Small intestine (tissue), 7 donors: Measurements from ENCODE around the gene HSD11B1L. TPM values are rescaled to one million over a fixed set of nuclear protein-coding genes. Genes with fewer than 3 reads are reported as not detected.

Experiments
- DNase-seq, 2 donors: peaks; one replicate each; pipeline versions ENCODE4 v3.0.0 to v3.0.0-alpha.2; 2013
- FAIRE-seq: peaks from 2 replicates; lab custom pipeline; 2012; peaks lifted over from hg19 to GRCh38; lab: Jason Lieb, UNC
- H3K27ac ChIP-seq, 3 donors: one replicate each; pipeline ENCODE4 v1.5.1; 2013; ENCODE audit warnings: low read length in 2 of 3, mild to moderate bottlenecking in 2 of 3, control low read depth in 1 of 3, inconsistent platforms in 1 of 3, low read depth in 1 of 3, moderate library complexity in 1 of 3
- H3K27me3 ChIP-seq, 3 donors: one replicate each; pipeline ENCODE4 v1.6.1; 2013; ENCODE audit warnings: low read length in 3 of 3, inconsistent platforms in 1 of 3; ENCODE audit not compliant: control insufficient read depth in 3 of 3, insufficient read depth in 3 of 3
- H3K36me3 ChIP-seq, 3 donors: one replicate each; pipeline ENCODE4 v1.6.1; 2013; ENCODE audit warnings: low read length in 3 of 3, inconsistent platforms in 1 of 3, low read depth in 1 of 3, mild to moderate bottlenecking in 1 of 3, moderate library complexity in 1 of 3; ENCODE audit not compliant: control insufficient read depth in 3 of 3, insufficient read depth in 2 of 3
- H3K4me1 ChIP-seq, 3 donors: one replicate each; pipeline ENCODE4 v1.6.1; 2013; ENCODE audit warnings: low read length in 2 of 3, inconsistent platforms in 1 of 3, low read depth in 1 of 3, mild to moderate bottlenecking in 1 of 3, moderate library complexity in 1 of 3; ENCODE audit not compliant: control insufficient read depth in 3 of 3, insufficient read depth in 2 of 3
- H3K4me3 ChIP-seq, 3 donors: one replicate each; pipeline ENCODE4 v1.5.1; 2013; ENCODE audit warnings: low read length in 3 of 3, control low read depth in 1 of 3, inconsistent platforms in 1 of 3, low read depth in 1 of 3, mild to moderate bottlenecking in 1 of 3, moderate library complexity in 1 of 3
- H3K9me3 ChIP-seq, 2 donors: one replicate each; pipeline ENCODE4 v1.6.1; 2013; ENCODE audit warnings: low read depth in 1 of 2, low read length in 1 of 2; ENCODE audit not compliant: control insufficient read depth in 2 of 2, insufficient read depth in 1 of 2
- WGBS, 3 donors: extraction: QIAGEN DNeasy Blood & Tissue Kit; methylation state at CpG; one replicate each; pipeline ENCODE4 v1.1.7; 2013; 5-methylcytosine and 5-hydroxymethylcytosine counted together
- polyA plus RNA-seq, 4 donors: library from polyadenylated mRNA; stranded (reverse) in 3 of 4; unstranded in 1 of 4; fragments of 200-250 nt in 3 of 4; fragments of 120-200 nt in 1 of 4; gene quantifications; one replicate each; pipeline versions ENCODE4 v1.2.1 to v1.2.3, GENCODE V29; 2013
- donor health status: healthy with polysubstance abuse.
- donor health status: control.
- donor health status: control.
- donor health status: Bipolar disorder and iron deficiency.
- donor health status: healthy.

The HSD11B1L gene
- polyA plus RNA-seq, 4 donors = 4.5 to 6.0 (median 4.6) TPM

DNA sequence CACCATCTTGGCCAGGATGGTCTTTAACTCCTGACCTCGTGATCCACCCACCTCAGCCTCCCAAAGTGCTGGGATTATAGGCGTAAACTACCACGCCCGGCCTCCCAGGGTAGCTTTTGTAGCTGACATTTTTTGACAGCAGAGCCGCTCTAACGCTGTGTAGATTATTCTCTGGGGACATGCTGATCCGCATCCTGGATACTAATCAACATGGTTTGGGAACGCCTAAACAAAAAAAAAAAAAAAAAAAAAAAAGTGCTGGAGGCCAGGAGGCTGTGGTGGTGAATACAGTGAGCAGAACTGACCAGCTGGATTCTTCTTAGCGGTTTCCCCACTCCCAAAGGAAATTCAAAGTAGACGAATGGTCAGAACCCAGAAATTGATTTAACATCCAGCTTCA lies 34.0 kb downstream of the HSD11B1L start:
- Histone ChIP-seq H3K27me3 (no peaks in the 10 kb centered on the region), H3K27ac (no peak overlapping the region), H3K4me1 (peaks cover 2 to 15% (median 13%) of the 10 kb centered on the region in 3 donors), H3K4me3 (no peak overlapping the region), H3K36me3 (peaks cover 7 to 57% (median 15%) of the 10 kb centered on the region in 3 donors), H3K9me3 (no peaks in the 10 kb centered on the region)
- WGBS, 3 donors = 86 to 96% (median 88%) methylated on average over 10 of the region's 10 CpGs
- FAIRE-seq (no peak), DNase-seq (no peak)

DNA sequence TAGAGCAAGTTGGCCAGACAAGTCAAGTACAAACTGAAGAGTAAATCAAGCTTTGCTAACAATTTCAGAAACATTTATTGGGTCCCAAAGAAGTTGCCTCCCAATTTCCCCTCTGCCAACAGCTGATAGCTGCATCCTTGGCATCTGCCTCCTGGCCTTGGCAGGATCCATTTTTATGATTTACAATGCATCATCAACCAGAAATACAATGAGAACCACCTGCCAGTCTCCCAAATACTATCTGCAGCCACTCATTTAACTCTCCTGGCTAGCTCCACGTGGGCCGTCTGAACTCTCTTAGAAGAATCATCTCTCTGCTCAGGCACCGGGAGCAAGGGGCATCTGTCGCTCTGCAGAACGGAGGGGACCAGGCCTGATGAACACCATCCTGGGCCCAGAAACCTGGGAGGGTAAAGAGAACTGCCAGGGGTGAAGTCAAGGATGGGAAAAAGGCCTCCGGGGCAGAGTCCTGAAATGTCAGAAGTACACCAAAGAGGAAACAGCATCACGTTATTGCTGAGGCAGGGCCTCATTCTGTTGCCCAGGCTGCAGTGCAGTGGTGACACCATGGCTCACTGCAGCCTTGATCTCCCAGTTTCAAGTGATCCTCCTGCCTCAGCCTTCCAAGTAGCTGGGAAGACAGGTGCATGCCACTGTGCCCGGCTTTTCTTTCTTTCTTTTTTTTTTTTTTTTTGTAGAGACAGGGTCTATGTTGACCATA lies 36.5 kb downstream of the HSD11B1L start:
- no peak for FAIRE-seq
- WGBS, 3 donors = 63 to 81% (median 70%) methylated on average over 8 of the region's 8 CpGs

DNA sequence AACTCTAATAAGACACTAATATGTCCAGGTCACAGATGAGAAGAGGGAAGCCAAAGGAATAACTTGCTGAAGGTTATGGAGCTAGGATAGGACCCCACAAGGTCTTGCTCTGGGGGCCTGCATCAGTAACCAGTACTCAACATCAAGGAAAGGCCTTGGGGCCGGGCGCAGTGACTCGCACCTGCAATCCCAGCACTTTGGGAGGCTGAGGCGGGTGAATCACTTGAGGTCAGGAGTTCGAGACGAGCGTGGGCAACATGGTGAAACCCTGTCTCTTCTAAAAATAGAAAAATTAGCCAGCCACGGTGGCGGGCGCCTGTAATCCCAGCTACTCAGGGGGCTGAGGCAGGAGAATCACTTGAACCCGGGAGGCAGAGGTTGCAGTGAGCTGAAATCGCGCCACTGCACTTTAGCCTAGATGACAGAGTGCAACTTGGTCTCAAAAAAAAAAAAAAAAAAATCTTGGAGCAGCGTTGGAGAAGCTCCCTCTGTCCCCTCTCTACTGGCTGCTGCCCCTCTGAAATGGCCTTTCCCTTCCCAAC lies 37.3 kb downstream of the HSD11B1L start:
- DNase-seq = no peak
- Histone ChIP-seq H3K9me3 (no peaks in the 10 kb centered on the region), H3K27ac (peak overlapping the region in 1 of 3 donors; percentile 1), H3K4me1 (peaks cover 2 to 15% (median 13%) of the 10 kb centered on the region in 3 donors), H3K36me3 (peaks cover 0 to 27% (median 3%) of the 10 kb centered on the region in 3 donors), H3K4me3 (no peak overlapping the region), H3K27me3 (no peaks in the 10 kb centered on the region)
- no peak for FAIRE-seq
- WGBS, 3 donors = 55 to 64% (median 63%) methylated on average over 14 of the region's 14 CpGs

More for the DNA sequence above, 36.5 kb downstream of the HSD11B1L start:
- Histone ChIP-seq H3K27me3 (no peaks in the 10 kb centered on the region), H3K9me3 (no peaks in the 10 kb centered on the region), H3K4me1 (peaks cover 2 to 15% (median 13%) of the 10 kb centered on the region in 3 donors), H3K4me3 (no peak overlapping the region), H3K27ac (no peak overlapping the region), H3K36me3 (peaks cover 0 to 34% (median 4%) of the 10 kb centered on the region in 3 donors)
- no peak for DNase-seq

- peaks cover 0 to 21% (median 2%) of the 10 kb centered on the region in 3 donors for H3K36me3 ChIP-seq
- peaks cover 2 to 15% (median 13%) of the 10 kb centered on the region in 3 donors for H3K4me1 ChIP-seq
- H3K9me3 ChIP-seq = no peaks in the 10 kb centered on the region
- H3K27me3 ChIP-seq = no peaks in the 10 kb centered on the region
- FAIRE-seq (no peak), DNase-seq (peak in 1 of 2 donors; percentile 36)
- peak overlapping the region in 2 of 3 donors; percentile 83 to 95 for H3K27ac ChIP-seq
- peak overlapping the region in 2 of 3 donors; percentile 87 to 99 for H3K4me3 ChIP-seq
- 18 to 21% (median 20%) methylated on average over 11 of the region's 11 CpGs for WGBS, 3 donors
Measured at GRCh38 chr19:5718579-5719273, 37.9 kb downstream of the HSD11B1L start.

- Histone ChIP-seq H3K4me3 (peak overlapping the region; percentile 87 to 99 (median 88)), H3K27me3 (no peaks in the 10 kb centered on the region), H3K27ac (peak overlapping the region; percentile 83 to 95 (median 91)), H3K4me1 (peaks cover 2 to 15% (median 13%) of the 10 kb centered on the region in 3 donors), H3K9me3 (no peaks in the 10 kb centered on the region), H3K36me3 (peaks cover 0 to 17% (median 2%) of the 10 kb centered on the region in 3 donors)
- peak; percentile 17 to 58 for DNase-seq
- WGBS, 3 donors = 0% methylated on average over 44 to 58 of the region's 58 CpGs
- FAIRE-seq = no peak
Measured at GRCh38 chr19:5719274-5719960, 38.6 kb downstream of the HSD11B1L start.

DNA sequence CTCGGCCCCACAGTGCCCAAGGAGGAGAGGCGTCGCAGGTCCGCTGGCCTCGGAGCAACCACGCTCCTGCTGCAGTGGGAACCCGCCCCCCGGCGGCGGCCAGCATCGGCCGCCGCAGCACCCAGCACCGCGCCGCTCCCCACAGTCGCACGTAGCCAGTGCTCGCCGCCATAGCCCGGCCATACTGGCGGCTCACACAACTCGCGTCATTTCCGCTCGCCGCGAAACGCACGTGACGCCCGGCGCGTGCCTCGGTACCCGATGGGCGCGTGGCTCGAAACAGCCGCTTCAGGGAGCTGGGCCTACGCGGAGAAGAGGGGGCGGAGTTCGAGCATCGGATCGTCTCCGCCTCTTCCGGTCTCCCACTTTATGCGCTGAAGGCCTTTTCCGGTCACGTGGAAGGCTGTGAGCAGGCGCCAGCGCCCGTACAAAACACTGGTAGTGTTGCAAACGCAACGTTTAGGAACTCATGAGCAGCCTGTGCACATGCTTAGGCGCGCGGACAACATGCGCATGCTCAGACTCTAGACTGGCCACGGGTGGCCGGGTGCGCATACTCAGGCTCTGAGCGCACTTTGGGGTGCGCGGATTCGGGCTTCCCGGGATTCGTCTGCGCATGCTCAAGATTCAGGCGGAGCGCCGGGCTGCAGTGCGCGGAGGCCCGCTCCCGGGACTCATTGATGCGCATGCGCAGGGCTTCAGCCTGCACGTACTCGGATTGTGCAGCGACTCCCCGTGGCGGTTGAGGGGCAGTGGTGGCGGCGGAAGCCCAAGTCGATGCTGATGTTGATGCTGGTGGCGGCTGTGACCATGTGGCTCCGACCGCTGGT lies 39.3 kb downstream of the HSD11B1L start, which contains the start of the genes CATSPERD and LONP1:
Gene CATSPERD (plus strand): TSS at position 677 of the 830 bp plus-strand sequence. CDS start 101 bp downstream, at position 778.
Gene LONP1 (minus strand): TSS at position 186 of the 830 bp plus-strand sequence. CDS start 14 bp downstream, at position 172.
- peaks cover 0 to 13% (median 2%) of the 10 kb centered on the region in 3 donors for H3K36me3 ChIP-seq
- peaks cover 2 to 15% (median 13%) of the 10 kb centered on the region in 3 donors for H3K4me1 ChIP-seq
- peak within 1 kb of the TSS; percentile 87 to 99 (median 88) for H3K4me3 ChIP-seq
- WGBS, 3 donors = 0 to 1% (median 0%) methylated on average over 70 to 90 of the region's 90 CpGs
- no peaks in the 10 kb centered on the region for H3K27me3 ChIP-seq
- DNase-seq = peak; percentile 99 to 100
- H3K9me3 ChIP-seq = no peaks in the 10 kb centered on the region
- no peak for FAIRE-seq
- peak within 1 kb of the TSS; percentile 91 to 95 (median 93) for H3K27ac ChIP-seq

GRCh38 chr19:5727453-5728050 lies 46.7 kb downstream of the HSD11B1L start:
- Histone ChIP-seq H3K4me3 (no peak overlapping the region), H3K27me3 (no peaks in the 10 kb centered on the region), H3K4me1 (no peaks in the 10 kb centered on the region), H3K27ac (no peak overlapping the region), H3K9me3 (peaks cover 0 to 9% of the 10 kb centered on the region in 2 donors), H3K36me3 (no peaks in the 10 kb centered on the region)
- DNase-seq (no peak), FAIRE-seq (no peak)
- WGBS, 3 donors = 86 to 97% (median 96%) methylated on average over 4 of the region's 4 CpGs
